Measurements from ENCODE around the gene TADA2B. TPM values are rescaled to one million over a fixed set of nuclear protein-coding genes. Genes with fewer than 3 reads are reported as not detected.

The TADA2B gene
- polyA plus RNA-seq, 3 donors = 2.0 to 10.2 (median 2.6) TPM

GRCh38 chr4:7089213-7089986 lies 46.2 kb downstream of the TADA2B start:
- peaks cover 0 to 5% of the 10 kb centered on the region in 2 donors for H3K9me3 ChIP-seq (replicated peaks in 1 of 2; ENCODE audit: control insufficient read depth in 1 of 2, insufficient read depth in 1 of 2, low read length in 2 of 2)
- H3K27ac ChIP-seq (ENCODE audit: low read depth in 1 of 2, low read length in 2 of 2) = no peak overlapping the region
- no peaks in the 10 kb centered on the region for H3K36me3 ChIP-seq (replicated peaks in 1 of 2; ENCODE audit: control insufficient read depth in 1 of 2, insufficient read depth in 2 of 2, low read length in 2 of 2)
- no peaks in the 10 kb centered on the region for H4K20me1 ChIP-seq (ENCODE audit: insufficient read depth, low read length)
- no peak overlapping the region for H3K4me2 ChIP-seq (replicated peaks; ENCODE audit: extremely low read depth, low read length, poor library complexity, severe bottlenecking)
- H3K9ac ChIP-seq (ENCODE audit: insufficient read depth, low read length, poor library complexity, severe bottlenecking) = no peak overlapping the region
- TF ChIP-seq CTCF (IDR thresholded peaks at IDR 0.05) = no peak
- no peak overlapping the region for H3K4me3 Mint-ChIP-seq
- no peaks in the 10 kb centered on the region for H3K4me1 ChIP-seq (ENCODE audit: control insufficient read depth in 1 of 2, insufficient read depth in 2 of 2, low read length in 2 of 2)
- no peak overlapping the region for H2AFZ ChIP-seq (ENCODE audit: insufficient read depth, low read depth, low read length, poor library complexity, severe bottlenecking)
- H3K79me2 ChIP-seq (ENCODE audit: insufficient read depth, low read length) = no peaks in the 10 kb centered on the region
- H3K27me3 ChIP-seq (ENCODE audit: control insufficient read depth in 2 of 2, insufficient read depth in 2 of 2, low read length in 2 of 2) = peaks cover 3 to 28% of the 10 kb centered on the region in 2 donors
- 93% methylated on average over 2 of the region's 5 CpGs for WGBS (ENCODE audit: insufficient coverage)
- H3K27me3 Mint-ChIP-seq (ENCODE audit: low read depth in 3 of 3) = peaks cover 21 to 54% (median 32%) of the 10 kb centered on the region in 3 donors
- no peak overlapping the region for H3K27ac Mint-ChIP-seq
- H3K4me3 ChIP-seq (replicated peaks in 1 of 3; ENCODE audit: low read depth in 2 of 3, low read length in 3 of 3) = no peak overlapping the region
- intact Hi-C loops (cut with micrococcal nuclease) = no loop called here
- H3K36me3 Mint-ChIP-seq = no peaks in the 10 kb centered on the region
- no peak for DNase-seq
- H3K9me3 Mint-ChIP-seq = peaks cover 0 to 14% (median 6%) of the 10 kb centered on the region in 7 donors
- peaks cover 2% of the 10 kb centered on the region for H3K4me1 Mint-ChIP-seq

- Histone ChIP-seq H3K27me3 (ENCODE audit: control insufficient read depth in 2 of 2, insufficient read depth in 2 of 2, low read length in 2 of 2) (peaks cover 0 to 13% of the 10 kb centered on the region in 2 donors), H3K27ac (ENCODE audit: low read depth in 1 of 2, low read length in 2 of 2) (no peak overlapping the region), H3K36me3 (replicated peaks in 1 of 2; ENCODE audit: control insufficient read depth in 1 of 2, insufficient read depth in 2 of 2, low read length in 2 of 2) (no peaks in the 10 kb centered on the region), H3K79me2 (ENCODE audit: insufficient read depth, low read length) (no peaks in the 10 kb centered on the region), H2AFZ (ENCODE audit: insufficient read depth, low read depth, low read length, poor library complexity, severe bottlenecking) (no peak overlapping the region), H3K4me3 (replicated peaks in 1 of 3; ENCODE audit: low read depth in 2 of 3, low read length in 3 of 3) (no peak overlapping the region), H3K4me1 (ENCODE audit: control insufficient read depth in 1 of 2, insufficient read depth in 2 of 2, low read length in 2 of 2) (no peaks in the 10 kb centered on the region), H4K20me1 (ENCODE audit: insufficient read depth, low read length) (no peaks in the 10 kb centered on the region), H3K9ac (ENCODE audit: insufficient read depth, low read length, poor library complexity, severe bottlenecking) (no peak overlapping the region), H3K4me2 (replicated peaks; ENCODE audit: extremely low read depth, low read length, poor library complexity, severe bottlenecking) (no peak overlapping the region), H3K9me3 (replicated peaks in 1 of 2; ENCODE audit: control insufficient read depth in 1 of 2, insufficient read depth in 1 of 2, low read length in 2 of 2) (no peaks in the 10 kb centered on the region)
- no peak for DNase-seq
- H3K4me1 Mint-ChIP-seq = no peaks in the 10 kb centered on the region
- H3K36me3 Mint-ChIP-seq = no peaks in the 10 kb centered on the region
- TF ChIP-seq CTCF (IDR thresholded peaks at IDR 0.05) = no peak
- intact Hi-C loops (cut with micrococcal nuclease) = no loop called here
- no peak overlapping the region for H3K27ac Mint-ChIP-seq
- peaks cover 14 to 38% (median 18%) of the 10 kb centered on the region in 3 donors for H3K27me3 Mint-ChIP-seq (ENCODE audit: low read depth in 3 of 3)
- WGBS (ENCODE audit: insufficient coverage) = no CpG with 5 or more reads among the region's 3 CpGs
- peaks cover 0 to 4% (median 0%) of the 10 kb centered on the region in 7 donors for H3K9me3 Mint-ChIP-seq
- H3K4me3 Mint-ChIP-seq = no peak overlapping the region
Measured at GRCh38 chr4:7092026-7092425, 48.9 kb downstream of the TADA2B start.
